Measurements from ENCODE around the gene CDYL2. TPM values are rescaled to one million over a fixed set of nuclear protein-coding genes. Genes with fewer than 3 reads are reported as not detected.

The CDYL2 gene
- total RNA-seq, 4 donors from 2014 or later, result 1.8 to 4.8 (median 3.1) TPM

DNA sequence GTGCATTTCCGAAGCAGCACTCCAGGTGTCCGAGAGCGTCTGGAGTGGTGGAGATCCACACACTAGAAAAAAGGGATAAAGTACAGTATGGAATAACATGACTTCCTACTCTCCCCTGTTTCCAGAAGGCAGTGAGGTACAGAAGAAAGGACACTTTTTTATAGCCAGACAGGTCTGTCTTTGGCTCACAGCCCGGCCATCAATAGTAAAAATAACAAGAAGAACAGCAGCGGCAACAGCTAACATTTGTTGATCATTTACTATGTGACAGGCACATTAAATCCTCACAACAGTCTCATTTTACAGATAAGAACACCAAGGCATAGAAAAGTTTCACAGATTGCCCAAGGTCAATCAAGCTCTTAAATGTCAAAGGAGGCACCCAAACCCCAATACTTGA, 247.4 kb downstream of the CDYL2 start:
- TF ChIP-seq, protein P1, sequence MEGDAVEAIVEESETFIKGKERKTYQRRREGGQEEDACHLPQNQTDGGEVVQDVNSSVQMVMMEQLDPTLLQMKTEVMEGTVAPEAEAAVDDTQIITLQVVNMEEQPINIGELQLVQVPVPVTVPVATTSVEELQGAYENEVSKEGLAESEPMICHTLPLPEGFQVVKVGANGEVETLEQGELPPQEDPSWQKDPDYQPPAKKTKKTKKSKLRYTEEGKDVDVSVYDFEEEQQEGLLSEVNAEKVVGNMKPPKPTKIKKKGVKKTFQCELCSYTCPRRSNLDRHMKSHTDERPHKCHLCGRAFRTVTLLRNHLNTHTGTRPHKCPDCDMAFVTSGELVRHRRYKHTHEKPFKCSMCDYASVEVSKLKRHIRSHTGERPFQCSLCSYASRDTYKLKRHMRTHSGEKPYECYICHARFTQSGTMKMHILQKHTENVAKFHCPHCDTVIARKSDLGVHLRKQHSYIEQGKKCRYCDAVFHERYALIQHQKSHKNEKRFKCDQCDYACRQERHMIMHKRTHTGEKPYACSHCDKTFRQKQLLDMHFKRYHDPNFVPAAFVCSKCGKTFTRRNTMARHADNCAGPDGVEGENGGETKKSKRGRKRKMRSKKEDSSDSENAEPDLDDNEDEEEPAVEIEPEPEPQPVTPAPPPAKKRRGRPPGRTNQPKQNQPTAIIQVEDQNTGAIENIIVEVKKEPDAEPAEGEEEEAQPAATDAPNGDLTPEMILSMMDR (IDR thresholded peaks at IDR 0.05), result no peak
- TF ChIP-seq POLR2A (IDR thresholded peaks at IDR 0.05), result no peak
- 86 to 98% methylated on average over 5 of the region's 5 CpGs for WGBS, 2 donors
- peaks cover 0 to 11% (median under 1%) of the 10 kb centered on the region in 3 donors for H3K4me1 ChIP-seq
- no peak overlapping the region for H3K27ac ChIP-seq
- no peak overlapping the region for H3K4me3 ChIP-seq
- intact Hi-C loops (cut with DNase I), result no loop called here
- H3K9me3 ChIP-seq, result no peaks in the 10 kb centered on the region
- H3K27me3 ChIP-seq, result peaks cover 0 to 3% (median 0%) of the 10 kb centered on the region in 4 donors
- H3K36me3 ChIP-seq, result no peaks in the 10 kb centered on the region
- DNase-seq, result no peak

DNA sequence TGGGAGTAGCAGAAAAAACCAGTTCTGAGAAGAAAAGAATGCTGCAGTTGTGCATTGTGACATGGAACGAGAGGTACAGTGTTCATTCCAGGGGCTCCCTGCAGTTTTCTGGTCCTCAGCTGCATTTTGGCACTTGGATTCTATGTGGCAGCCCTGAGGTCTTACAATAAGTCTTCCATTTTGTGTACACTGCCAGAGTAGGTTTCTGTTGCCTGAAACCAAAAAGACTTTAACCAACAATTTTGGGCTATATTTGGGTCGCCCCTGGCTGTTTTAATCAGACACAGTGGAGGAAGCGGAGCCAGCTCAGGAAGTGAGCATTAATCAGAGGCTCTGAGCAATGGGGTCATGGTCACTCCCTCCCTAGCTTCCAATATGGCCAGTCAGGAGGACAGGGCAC, 247.9 kb downstream of the CDYL2 start:
- no peak overlapping the region for H3K4me3 ChIP-seq
- H3K36me3 ChIP-seq, result no peaks in the 10 kb centered on the region
- no peaks in the 10 kb centered on the region for H3K9me3 ChIP-seq
- H3K4me1 ChIP-seq, result peaks cover 0 to 17% (median 4%) of the 10 kb centered on the region in 3 donors
- DNase-seq, result no peak
- no peak overlapping the region for H3K27ac ChIP-seq
- peaks cover 0 to 3% (median 0%) of the 10 kb centered on the region in 4 donors for H3K27me3 ChIP-seq
- 74 to 100% methylated on average over 1 to 2 of the region's 3 CpGs for WGBS, 2 donors
- TF ChIP-seq POLR2A (IDR thresholded peaks at IDR 0.05), result no peak
- TF ChIP-seq, protein P1 (IDR thresholded peaks at IDR 0.05), result no peak
- intact Hi-C loops (cut with DNase I), result no loop called here

DNA sequence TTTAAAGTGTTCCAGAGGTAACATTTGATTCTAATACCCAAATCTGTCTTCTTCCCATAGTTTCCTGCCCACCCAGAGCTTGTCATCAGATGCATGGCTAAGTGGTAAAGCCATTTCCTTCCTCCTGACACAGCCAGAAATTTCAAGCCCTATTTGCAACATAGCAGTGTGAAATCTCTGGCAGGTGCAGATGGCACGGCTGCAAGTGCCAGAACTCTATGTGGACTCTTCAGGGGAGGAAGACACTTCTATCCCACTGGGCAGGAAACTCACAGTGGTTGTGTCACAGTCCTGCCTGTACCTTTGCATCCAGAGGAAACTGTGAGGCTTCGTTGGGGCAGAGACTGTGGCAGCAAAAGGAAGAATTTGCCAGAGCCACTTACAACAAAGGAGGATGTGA, 250.4 kb downstream of the CDYL2 start:
- peaks cover 0 to 18% (median 4%) of the 10 kb centered on the region in 3 donors for H3K4me1 ChIP-seq
- no peaks in the 10 kb centered on the region for H3K36me3 ChIP-seq
- peaks cover 0 to 3% (median 0%) of the 10 kb centered on the region in 4 donors for H3K27me3 ChIP-seq
- TF ChIP-seq POLR2A (IDR thresholded peaks at IDR 0.05), result no peak
- TF ChIP-seq, protein P1 (IDR thresholded peaks at IDR 0.05), result no peak
- DNase-seq, result no peak
- no peak overlapping the region for H3K4me3 ChIP-seq
- intact Hi-C loops (cut with DNase I), result no loop called here
- 0% methylated on average over 1 of the region's 2 CpGs for WGBS, 2 donors
- H3K27ac ChIP-seq, result no peak overlapping the region
- H3K9me3 ChIP-seq, result no peaks in the 10 kb centered on the region

DNA sequence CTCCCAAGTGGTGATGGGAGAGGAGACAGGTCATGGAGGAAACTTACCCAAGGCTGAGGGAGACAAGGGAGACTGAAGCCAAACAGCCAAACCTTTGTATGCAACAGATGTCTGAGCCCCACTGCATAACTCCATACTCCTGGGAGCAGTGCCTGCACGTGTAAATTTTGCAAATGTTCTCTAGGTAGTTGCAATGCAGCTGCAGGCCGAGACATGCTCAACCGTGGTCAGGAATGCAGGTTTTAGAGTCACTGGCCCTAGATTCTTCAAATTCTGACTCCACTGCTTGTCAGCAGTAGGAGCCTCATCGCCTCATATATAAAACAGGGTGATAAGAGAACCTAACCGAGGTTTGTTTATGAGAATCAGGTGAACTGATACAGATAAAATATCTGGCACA, 252.1 kb downstream of the CDYL2 start:
- TF ChIP-seq, protein P1 (IDR thresholded peaks at IDR 0.05), result no peak
- no peak for TF ChIP-seq POLR2A (IDR thresholded peaks at IDR 0.05)

More for the DNA sequence above, 252.1 kb downstream of the CDYL2 start:
- H3K36me3 ChIP-seq, result no peaks in the 10 kb centered on the region
- intact Hi-C loops (cut with DNase I), result no loop called here
- H3K27me3 ChIP-seq, result peaks cover 0 to 3% (median 0%) of the 10 kb centered on the region in 4 donors
- DNase-seq, result no peak
- no peak overlapping the region for H3K4me3 ChIP-seq
- 41 to 51% methylated on average over 3 to 5 of the region's 5 CpGs for WGBS, 2 donors
- H3K27ac ChIP-seq, result no peak overlapping the region
- H3K4me1 ChIP-seq, result peaks cover 0 to 14% (median 4%) of the 10 kb centered on the region in 3 donors
- no peaks in the 10 kb centered on the region for H3K9me3 ChIP-seq

Other genes starting within 250 kb of the CDYL2 start
- 10 to 100 TPM in 3 of 4 donors, 1 to 10 TPM in 1; 7.4 to 41.2 (median 24.4) TPM for gene CMC2, start 202.3 kb upstream of the CDYL2 start, total RNA-seq
- 10 to 100 TPM in 3 of 4 donors, 1 to 10 TPM in 1; 5.3 to 20.4 (median 16.1) TPM for gene CENPN, start 202.6 kb upstream of the CDYL2 start, total RNA-seq
- 10 to 100 TPM; 30.6 to 41.3 (median 36.8) TPM for gene ATMIN, start 231.2 kb upstream of the CDYL2 start, total RNA-seq